AG04449 (cell line): ENCODE data around the gene ZNF385A.

Source experiments
- CTCF ChIA-PET: fragments of 350-600 bp; formaldehyde crosslinking; extraction: SDS; loops from one replicate; lab custom pipeline; 2021; ENCODE audit warnings: antibody characterized with exemption; lab: Yijun Ruan, JAX
- POLR2A ChIA-PET: fragments of 400-600, 350-600 bp; formaldehyde crosslinking; extraction: SDS; loops from one replicate; lab custom pipeline; 2020; ENCODE audit warnings: antibody characterized with exemption, inconsistent platforms; lab: Yijun Ruan, JAX
- DNase-seq: peaks from one replicate; pipeline ENCODE4 v3.0.0-alpha.2; 2010; ENCODE audit warnings: low read depth, low spot score
- H3K4me3 ChIP-seq: 2 replicates; pipeline ENCODE4 v1.5.1; 2011; ENCODE audit warnings: low read depth, mild to moderate bottlenecking, control low read depth, low read length
- CTCF ChIP-seq: IDR thresholded peaks from one replicate; pipeline ENCODE4 v1.5.1; 2011; ENCODE audit warnings: mild to moderate bottlenecking, moderate library complexity, low read length, control low read depth, inconsistent platforms; ENCODE audit not compliant: insufficient read depth; ENCODE audit errors: missing control alignments

ZNF385A gene

GRCh38 chr12:54377797-54378515 lies 6.6 kb downstream of the ZNF385A start:
- CTCF ChIA-PET: interaction anchor here (0.9 to 11.2 kb wide), 16 partner anchors 7 to 163 kb away, joined by 3 to 333 read pairs (median 46); partner anchors contain the start of gene ITGA5

GRCh38 chr12:54377007-54377406 lies 7.5 kb downstream of the ZNF385A start:
- DNase-seq: no peak
- ChIA-PET POLR2A (no interaction called here), CTCF (interaction anchor here (0.7 to 7.1 kb wide), 11 partner anchors 9 to 163 kb away, joined by 3 to 152 read pairs (median 4); no protein-coding TSS in a partner anchor)
- TF ChIP-seq CTCF: no peak
- H3K4me3 ChIP-seq: no peak overlapping the region

More at GRCh38 chr12:54377797-54378515, 6.6 kb downstream of the ZNF385A start:
- POLR2A ChIA-PET: interaction anchor here (1.4 kb wide), 2 partner anchors 19 to 53 kb away, joined by 4 read pairs; partner anchors contain the start of gene COPZ1
- DNase-seq: no peak
- H3K4me3 ChIP-seq: no peak overlapping the region
- TF ChIP-seq CTCF: no peak

GRCh38 chr12:54376596-54376995 lies 7.9 kb downstream of the ZNF385A start:
- TF ChIP-seq CTCF: no peak

GRCh38 chr12:54375259-54375579 lies 9.3 kb downstream of the ZNF385A start:
- no peak overlapping the region for H3K4me3 ChIP-seq
- no peak for TF ChIP-seq CTCF
- POLR2A ChIA-PET: no interaction called here
- CTCF ChIA-PET: interaction anchor here (0.7 to 7.1 kb wide), 12 partner anchors 18 to 167 kb away, joined by 3 to 129 read pairs (median 4); no protein-coding TSS in a partner anchor
- no peak for DNase-seq

More at GRCh38 chr12:54376596-54376995, 7.9 kb downstream of the ZNF385A start:
- no peak overlapping the region for H3K4me3 ChIP-seq
- no peak for DNase-seq
- ChIA-PET POLR2A (no interaction called here), CTCF (interaction anchor here (0.7 to 7.1 kb wide), 9 partner anchors 8 to 162 kb away, joined by 3 to 129 read pairs (median 4); no protein-coding TSS in a partner anchor)

GRCh38 chr12:54374562-54375258 lies 9.8 kb downstream of the ZNF385A start:
- no peak for TF ChIP-seq CTCF
- ChIA-PET CTCF (interaction anchor here (0.8 to 7.1 kb wide), 15 partner anchors 8 to 167 kb away, joined by 3 to 129 read pairs (median 4); partner anchors contain the start of gene ZNF385A), POLR2A (no interaction called here)
- no peak for DNase-seq
- H3K4me3 ChIP-seq: no peak overlapping the region
